H9 (cell line): Measurements from ENCODE around the gene EFEMP1. TPM values are rescaled to one million over a fixed set of nuclear protein-coding genes. Genes with fewer than 3 reads are reported as not detected.

ENCODE experiments used
- DNase-seq: peaks from one replicate; pipeline ENCODE4 v3.0.0-alpha.2; 2017
- H2AFZ ChIP-seq: one replicate; pipeline ENCODE4 v1.6.1; 2013; ENCODE audit warnings: mild to moderate bottlenecking, low read length, control low read depth, moderate library complexity
- H2AK5ac ChIP-seq: 2 replicates; pipeline ENCODE4 v1.6.1; 2013; ENCODE audit warnings: low read length, control low read depth, mixed read lengths; ENCODE audit not compliant: insufficient read length
- H2BK120ac ChIP-seq: one replicate; pipeline ENCODE4 v1.6.1; 2013; ENCODE audit warnings: low read depth, mild to moderate bottlenecking, low read length, control low read depth, inconsistent platforms; ENCODE audit not compliant: poor library complexity, severe bottlenecking
- H2BK12ac ChIP-seq: 2 replicates; pipeline ENCODE4 v1.6.1; 2013; ENCODE audit warnings: low read length, control low read depth, mixed read lengths, low read depth; ENCODE audit not compliant: insufficient read length
- H2BK15ac ChIP-seq: 2 replicates; pipeline ENCODE4 v1.6.1; 2013; ENCODE audit warnings: low read depth, low read length, control low read depth
- H2BK20ac ChIP-seq: one replicate; pipeline ENCODE4 v1.6.1; 2013; ENCODE audit warnings: low read depth, mild to moderate bottlenecking, low read length, control low read depth, inconsistent platforms; ENCODE audit not compliant: poor library complexity, severe bottlenecking
- H2BK5ac ChIP-seq: 2 replicates; pipeline ENCODE4 v1.6.1; 2013; ENCODE audit warnings: low read length, control low read depth, mixed read lengths; ENCODE audit not compliant: insufficient read length
- H3K14ac ChIP-seq: 2 replicates; pipeline ENCODE4 v1.6.1; 2013; ENCODE audit warnings: low read length, control low read depth; ENCODE audit not compliant: insufficient read depth
- H3K18ac ChIP-seq: 2 replicates; pipeline ENCODE4 v1.6.1; 2013; ENCODE audit warnings: low read depth, mild to moderate bottlenecking, mixed read lengths, low read length, control low read depth; ENCODE audit not compliant: insufficient read length
- H3K23ac ChIP-seq: 2 replicates; pipeline ENCODE4 v1.6.1; 2013; ENCODE audit warnings: low read length, control low read depth, mixed read lengths, low read depth; ENCODE audit not compliant: insufficient read length
- H3K23me2 ChIP-seq: 2 replicates; pipeline ENCODE4 v1.6.1; 2013; ENCODE audit warnings: low read depth, mild to moderate bottlenecking, mixed read lengths, low read length, control low read depth; ENCODE audit not compliant: insufficient read length, poor library complexity, severe bottlenecking
- H3K27ac ChIP-seq: 2 replicates; pipeline ENCODE4 v1.5.1; 2013; ENCODE audit warnings: low read length, control low read depth, mixed read lengths, low read depth; ENCODE audit not compliant: insufficient read length
- H3K27me3 ChIP-seq: 2 replicates; pipeline ENCODE4 v1.6.1; 2013; ENCODE audit warnings: low read length, control low read depth, inconsistent platforms; ENCODE audit not compliant: insufficient read depth
- H3K4ac ChIP-seq: 2 replicates; pipeline ENCODE4 v1.6.1; 2013; ENCODE audit warnings: low read depth, mild to moderate bottlenecking, control low read depth, inconsistent platforms, low read length, moderate library complexity
- H3K4me1 ChIP-seq: 2 replicates; pipeline ENCODE4 v1.6.1; 2013; ENCODE audit warnings: low read length, control low read depth, inconsistent platforms; ENCODE audit not compliant: insufficient read depth
- H3K4me2 ChIP-seq: 2 replicates; pipeline ENCODE4 v1.6.1; 2013; ENCODE audit warnings: low read length, control low read depth, mixed read lengths; ENCODE audit not compliant: insufficient read length, insufficient read depth
- H3K56ac ChIP-seq: 2 replicates; pipeline ENCODE4 v1.6.1; 2013; ENCODE audit warnings: low read depth, mild to moderate bottlenecking, mixed read lengths, low read length, control low read depth; ENCODE audit not compliant: insufficient read length
- H3K79me1 ChIP-seq: 2 replicates; pipeline ENCODE4 v1.6.1; 2013; ENCODE audit warnings: low read depth, mild to moderate bottlenecking, moderate library complexity, low read length, control low read depth, inconsistent platforms; ENCODE audit not compliant: insufficient read depth, poor library complexity, severe bottlenecking
- H3K79me2 ChIP-seq: 2 replicates; pipeline ENCODE4 v1.6.1; 2013; ENCODE audit warnings: low read length, control low read depth, inconsistent platforms; ENCODE audit not compliant: insufficient read depth
- H3K9ac ChIP-seq: 2 replicates; pipeline ENCODE4 v1.6.1; 2013; ENCODE audit warnings: low read length, control low read depth, mixed read lengths; ENCODE audit not compliant: insufficient read length; ENCODE audit errors: extremely low read depth
- H3K9me3 ChIP-seq: one replicate; pipeline ENCODE4 v1.6.1; 2013; ENCODE audit warnings: low read depth, low read length, inconsistent platforms; ENCODE audit not compliant: control insufficient read depth
- H3T11ph ChIP-seq: one replicate; pipeline ENCODE4 v1.6.1; 2013; ENCODE audit warnings: mild to moderate bottlenecking, low read length, control low read depth, inconsistent platforms
- H4K20me1 ChIP-seq: one replicate; pipeline ENCODE4 v1.6.1; 2013; ENCODE audit not compliant: control insufficient read depth, insufficient read length, insufficient read depth
- H4K5ac ChIP-seq: 2 replicates; pipeline ENCODE4 v1.6.1; 2013; ENCODE audit warnings: low read depth, mild to moderate bottlenecking, mixed read lengths, low read length, control low read depth; ENCODE audit not compliant: insufficient read length
- H4K8ac ChIP-seq: replicated peaks from 2 replicates; pipeline ENCODE4 v1.6.1; 2013; ENCODE audit warnings: low read length, control low read depth, mixed read lengths, low read depth; ENCODE audit not compliant: insufficient read length
- H4K91ac ChIP-seq: 2 replicates; pipeline ENCODE4 v1.6.1; 2013; ENCODE audit warnings: low read depth, mild to moderate bottlenecking, moderate library complexity, mixed read lengths, low read length, control low read depth; ENCODE audit not compliant: insufficient read length
- H3K27ac Mint-ChIP-seq, 3 experiments: 2 replicates in 2 of 3; 3 replicates in 1 of 3; pipeline ENCODE4 v1.8.0; 2020 to 2021; ENCODE audit warnings: mixed read lengths in 3 of 3, mild to moderate bottlenecking in 1 of 3, moderate library complexity in 1 of 3
- H3K27me3 Mint-ChIP-seq: 2 replicates; pipeline ENCODE4 v1.8.0; 2021; ENCODE audit warnings: low read depth, mild to moderate bottlenecking, moderate library complexity, mixed read lengths
- H3K36me3 Mint-ChIP-seq, 3 experiments: 2 replicates in 2 of 3; 3 replicates in 1 of 3; pipeline ENCODE4 v1.8.0; 2020 to 2021; ENCODE audit warnings: low read depth in 3 of 3, mixed read lengths in 3 of 3; ENCODE audit not compliant: insufficient read depth in 1 of 3
- H3K4me1 Mint-ChIP-seq, 2 experiments: 2 replicates each; pipeline ENCODE4 v1.8.0; 2020; ENCODE audit warnings: mixed read lengths in 2 of 2
- H3K4me3 Mint-ChIP-seq, 2 experiments: 2 replicates in 1 of 2; 3 replicates in 1 of 2; pipeline ENCODE4 v1.8.0; 2020 to 2021; ENCODE audit warnings: mild to moderate bottlenecking in 2 of 2, mixed read lengths in 2 of 2, moderate library complexity in 1 of 2
- H3K9me3 Mint-ChIP-seq, 2 experiments: 2 replicates in 1 of 2; 3 replicates in 1 of 2; pipeline ENCODE4 v1.8.0; 2020; ENCODE audit warnings: mild to moderate bottlenecking in 2 of 2, mixed read lengths in 2 of 2, moderate library complexity in 1 of 2
- WGBS: extraction: QIAGEN DNeasy Blood & Tissue Kit; methylation state at CpG from one replicate; pipeline ENCODE4 v1.1.7; 2013; ENCODE audit warnings: missing lambda C conversion rate, low lambda C conversion rate, mixed read lengths; ENCODE audit not compliant: insufficient read length; ENCODE audit errors: extremely low coverage; 5-methylcytosine and 5-hydroxymethylcytosine counted together
- total RNA-seq: library from RNA; stranded (reverse); gene quantifications from 2 replicates; pipeline ENCODE4 v1.2.1, GENCODE V29; 2021
- TF ChIP-seq, protein P1 (sequence below): fragments of 200-600 bp; sonication (generic); conservative IDR thresholded peaks from 3 replicates; pipeline ENCODE4 v1.8.0; 2021; ENCODE audit warnings: antibody characterized with exemption, mild to moderate bottlenecking

Gene EFEMP1
- total RNA-seq, 1 experiment from 2014 or later = 3.5 TPM

GRCh38 chr2:55926246-55926645 lies 2.7 kb upstream of the EFEMP1 start:
- Histone ChIP-seq H3K9ac (no peak overlapping the region), H3K27ac (no peak overlapping the region), H3K9me3 (no peaks in the 10 kb centered on the region), H2BK5ac (no peak overlapping the region), H3K23ac (no peak overlapping the region), H2BK120ac (no peak overlapping the region), H3K18ac (no peak overlapping the region), H2AK5ac (no peak overlapping the region), H4K91ac (no peak overlapping the region), H4K8ac (no peak overlapping the region), H3T11ph (no peak overlapping the region), H3K79me1 (no peaks in the 10 kb centered on the region), H2BK15ac (no peak overlapping the region), H3K4me2 (no peak overlapping the region), H2BK20ac (no peak overlapping the region), H4K20me1 (no peaks in the 10 kb centered on the region), H2BK12ac (no peak overlapping the region), H3K23me2 (peaks cover 14% of the 10 kb centered on the region), H3K56ac (no peak overlapping the region), H2AFZ (no peak overlapping the region), H3K14ac (no peak overlapping the region), H3K27me3 (peaks cover 2% of the 10 kb centered on the region; the same call in 1 of the 2 replicates), H3K4me1 (peaks cover 4% of the 10 kb centered on the region; the same call in 1 of the 2 replicates), H3K4ac (no peak overlapping the region), H4K5ac (no peak overlapping the region), H3K79me2 (no peaks in the 10 kb centered on the region)
- H3K4me3 Mint-ChIP-seq = no peak overlapping the region
- no peaks in the 10 kb centered on the region for H3K9me3 Mint-ChIP-seq
- H3K27ac Mint-ChIP-seq = no peak overlapping the region; a peak in 1 of 7 replicates
- H3K27me3 Mint-ChIP-seq = peaks cover 66% of the 10 kb centered on the region
- no CpG with 5 or more reads among the region's 1 CpG for WGBS
- H3K4me1 Mint-ChIP-seq = peaks cover 17 to 22% of the 10 kb centered on the region in 2 experiments
- TF ChIP-seq, protein P1, sequence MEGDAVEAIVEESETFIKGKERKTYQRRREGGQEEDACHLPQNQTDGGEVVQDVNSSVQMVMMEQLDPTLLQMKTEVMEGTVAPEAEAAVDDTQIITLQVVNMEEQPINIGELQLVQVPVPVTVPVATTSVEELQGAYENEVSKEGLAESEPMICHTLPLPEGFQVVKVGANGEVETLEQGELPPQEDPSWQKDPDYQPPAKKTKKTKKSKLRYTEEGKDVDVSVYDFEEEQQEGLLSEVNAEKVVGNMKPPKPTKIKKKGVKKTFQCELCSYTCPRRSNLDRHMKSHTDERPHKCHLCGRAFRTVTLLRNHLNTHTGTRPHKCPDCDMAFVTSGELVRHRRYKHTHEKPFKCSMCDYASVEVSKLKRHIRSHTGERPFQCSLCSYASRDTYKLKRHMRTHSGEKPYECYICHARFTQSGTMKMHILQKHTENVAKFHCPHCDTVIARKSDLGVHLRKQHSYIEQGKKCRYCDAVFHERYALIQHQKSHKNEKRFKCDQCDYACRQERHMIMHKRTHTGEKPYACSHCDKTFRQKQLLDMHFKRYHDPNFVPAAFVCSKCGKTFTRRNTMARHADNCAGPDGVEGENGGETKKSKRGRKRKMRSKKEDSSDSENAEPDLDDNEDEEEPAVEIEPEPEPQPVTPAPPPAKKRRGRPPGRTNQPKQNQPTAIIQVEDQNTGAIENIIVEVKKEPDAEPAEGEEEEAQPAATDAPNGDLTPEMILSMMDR = no peak
- H3K36me3 Mint-ChIP-seq = no peaks in the 10 kb centered on the region
- DNase-seq = peak; percentile 30
